Omental fat pad (tissue), 4 donors: ENCODE data around the gene TPP1. TPM values are rescaled to one million over a fixed set of nuclear protein-coding genes. Genes with fewer than 3 reads are reported as not detected.
A peak's percentile ranks its signal among the peaks of the same experiment; 100 is the strongest.

ENCODE experiments used
- ATAC-seq: fragments of 150-250 bp; one replicate; pipeline ENCODE4 v1.9.1; 2016; ENCODE audit warnings: mild to moderate bottlenecking, moderate library complexity; ENCODE audit not compliant: low FRiP score
- DNase-seq: peaks from one replicate; pipeline ENCODE4 v3.0.0-alpha.2; 2019; ENCODE audit warnings: low spot score
- CTCF ChIP-seq, 3 donors: fragments of 450-650 bp; IDR thresholded peaks; one replicate each; pipeline ENCODE4 v1.5.1; 2016 to 2017; ENCODE audit warnings: antibody characterized with exemption in 3 of 3, mild to moderate bottlenecking in 3 of 3, moderate library complexity in 2 of 3
- total RNA-seq, 4 donors: library from RNA; depleted of rRNA; stranded (reverse); fragments of >200 nt; gene quantifications; one replicate each; pipeline ENCODE4 v1.1.0, GENCODE V29; 2016

The TPP1 gene
- total RNA-seq, 4 donors from 2014 or later, result 73.8 to 95.0 (median 83.9) TPM

DNA sequence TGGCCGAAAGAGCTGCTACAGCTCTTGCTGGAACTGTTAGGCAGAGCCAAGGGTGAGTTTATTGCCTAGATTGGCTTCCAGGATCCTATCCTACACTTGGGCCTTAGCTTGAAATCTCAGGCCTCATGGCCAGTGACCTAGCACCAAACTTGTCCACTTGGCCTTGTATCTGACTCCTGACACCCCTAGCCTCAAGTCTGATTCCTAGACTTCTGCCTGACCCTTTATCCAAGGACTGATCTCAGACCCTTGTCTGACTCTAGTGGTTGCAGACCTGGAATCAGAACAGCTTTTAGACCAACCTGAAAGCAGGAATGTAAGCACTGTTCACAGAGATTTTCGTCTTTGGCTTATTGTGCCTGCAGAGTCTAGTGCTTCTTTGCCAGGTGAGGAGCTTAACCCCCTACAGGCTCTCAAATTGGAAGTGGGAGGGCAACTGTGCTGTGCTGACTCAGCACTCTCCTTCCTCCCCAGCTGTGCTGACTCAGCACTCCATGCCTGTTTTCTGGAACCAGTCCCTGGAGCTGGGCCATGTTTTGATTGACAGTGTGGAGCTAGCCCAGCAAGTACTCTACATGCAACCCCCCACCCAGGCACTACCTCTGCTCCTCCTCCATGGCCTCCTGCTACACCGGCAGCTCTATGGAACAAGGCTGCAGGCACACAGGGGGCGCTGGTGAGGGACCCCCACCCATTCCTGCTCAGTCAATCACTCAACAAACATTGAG is 50.9 kb downstream of the TPP1 start:
- DNase-seq (no peak), ATAC-seq (peak; percentile 19)
- TF ChIP-seq CTCF (IDR thresholded peaks at IDR 0.05), result no peak

GRCh38 chr11:6567371-6567745 is 51.9 kb downstream of the TPP1 start:
- ATAC-seq (no peak), DNase-seq (no peak)
- no peak for TF ChIP-seq CTCF (IDR thresholded peaks at IDR 0.05)

- DNase-seq (no peak), ATAC-seq (no peak)
These were observed 52.4 kb downstream of the TPP1 start for GRCh38 chr11:6566704-6567370.

GRCh38 chr11:6565988-6566703 is 53.1 kb downstream of the TPP1 start:
- TF ChIP-seq CTCF (IDR thresholded peaks at IDR 0.05), result no peak
- DNase-seq (no peak), ATAC-seq (no peak)

More at GRCh38 chr11:6566704-6567370, 52.4 kb downstream of the TPP1 start:
- TF ChIP-seq CTCF (IDR thresholded peaks at IDR 0.05), result no peak

GRCh38 chr11:6565325-6565724 is 53.9 kb downstream of the TPP1 start:
- DNase-seq (no peak), ATAC-seq (no peak)
- TF ChIP-seq CTCF (IDR thresholded peaks at IDR 0.05), result no peak

- DNase-seq (no peak), ATAC-seq (no peak)
- no peak for TF ChIP-seq CTCF (IDR thresholded peaks at IDR 0.05)
These were observed 55.6 kb downstream of the TPP1 start for GRCh38 chr11:6563667-6564066.
